Measurements from ENCODE around the gene SNX32. TPM values are rescaled to one million over a fixed set of nuclear protein-coding genes. Genes with fewer than 3 reads are reported as not detected.
A peak's percentile ranks its signal among the peaks of the same experiment; 100 is the strongest.

SNX32 gene
- total RNA-seq (1 to 10 TPM in 3 of 5 experiments, under 1 TPM in 2; 0.81 to 2.0 (median 1.1) TPM), polyA plus RNA-seq (under 1 TPM; 0.38 to 0.60 TPM), total RNA-seq (1.9 reads per million, percentile 8 among the genes with 10 or more reads in this experiment)

DNA sequence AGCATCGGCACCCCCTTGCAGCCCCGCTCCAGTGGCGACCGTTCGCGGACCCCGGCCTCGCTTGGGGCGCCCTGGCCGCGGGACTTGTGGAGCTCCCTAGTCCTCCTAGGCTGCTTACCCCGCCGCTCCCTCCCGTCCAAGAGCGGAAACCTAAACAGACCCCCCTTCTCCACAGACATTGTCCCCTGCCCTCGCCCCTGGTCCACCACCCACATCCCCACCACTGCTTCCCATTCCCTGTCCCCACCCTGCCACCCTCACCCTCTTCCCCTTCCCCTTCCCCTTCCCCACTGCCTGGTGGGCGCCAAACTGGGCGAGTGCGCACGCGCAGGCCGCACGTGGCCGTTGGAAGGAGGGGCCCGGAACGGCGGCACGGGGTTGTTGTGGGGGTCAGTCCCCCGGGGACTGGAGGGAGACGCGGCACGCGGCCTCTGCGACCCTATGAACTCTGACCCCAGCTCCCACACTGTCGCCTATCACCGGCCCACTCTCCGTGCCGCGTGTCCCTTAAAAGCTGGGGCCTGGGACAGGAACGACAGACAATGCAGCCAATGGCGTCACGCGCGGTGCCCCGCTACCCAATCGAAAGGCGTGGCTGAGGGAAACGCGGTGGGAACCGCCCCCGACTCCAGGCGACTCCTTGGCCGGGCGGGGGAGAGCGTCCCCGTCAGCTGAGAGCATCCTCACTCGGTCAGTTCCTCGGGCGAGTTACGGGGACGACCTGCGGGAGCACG, at the start of gene SNX32:
Gene SNX32, plus strand, starts transcription at position 667 of the 734 bp plus-strand sequence. CDS start 103 bp downstream, outside the sequence.
- intact Hi-C loops (cut with micrococcal nuclease) = loop anchor here (1.0 to 5.0 kb wide), 7 partner anchors 25 to 181 kb away; partner anchors contain the start of genes CFL1 (in 2 of the 2), BANF1 (in 1 of the 2), C11orf68 (in 1 of the 2) and DRAP1 (in 1 of the 2)
- H3K4me3 Mint-ChIP-seq = no peak within 1 kb of the TSS
- ChIA-PET POLR2A (interaction anchor here (0.8 to 2.1 kb wide), 11 partner anchors 12 to 787 kb away, joined by 3 to 15 read pairs (median 4); partner anchors contain the start of genes C11orf68, CCDC85B, CFL1 and MALAT1), CTCF (interaction anchor here (0.5 to 2.6 kb wide), 7 partner anchors 12 to 60 kb away, joined by 3 to 11 read pairs (median 4); no protein-coding TSS in a partner anchor)
- H3K9me3 Mint-ChIP-seq = no peaks in the 10 kb centered on the region
- H3K27ac Mint-ChIP-seq = peak within 1 kb of the TSS in 1 of 9 donors; percentile 91
- Histone ChIP-seq H3K27ac (ENCODE audit: low read depth, low read length) (peak within 1 kb of the TSS; percentile 78), H3K4me3 (ENCODE audit: low read length) (peak within 1 kb of the TSS; percentile 91), H3K9me3 (ENCODE audit: control insufficient read depth in 2 of 3, low read length in 3 of 3) (no peaks in the 10 kb centered on the region), H3K4me1 (ENCODE audit: control insufficient read depth in 2 of 2, insufficient read depth in 2 of 2, low read length in 2 of 2) (peaks cover 10 to 13% of the 10 kb centered on the region in 2 donors), H3K36me3 (ENCODE audit: control insufficient read depth in 2 of 3, insufficient read depth in 3 of 3, low read length in 3 of 3) (no peaks in the 10 kb centered on the region), H3K27me3 (ENCODE audit: control insufficient read depth in 2 of 2, insufficient read depth in 2 of 2, low read length in 2 of 2) (no peaks in the 10 kb centered on the region)
- H3K27me3 Mint-ChIP-seq = peaks cover 0 to 21% (median 0%) of the 10 kb centered on the region in 5 donors
- H3K4me1 Mint-ChIP-seq = peaks cover 7 to 17% (median 7%) of the 10 kb centered on the region in 7 donors
- DNase-seq (peak; percentile 88 to 94 (median 93)), ATAC-seq (peak; percentile 100)
- peaks cover 0 to 5% (median 0%) of the 10 kb centered on the region in 5 donors for H3K36me3 Mint-ChIP-seq

DNA sequence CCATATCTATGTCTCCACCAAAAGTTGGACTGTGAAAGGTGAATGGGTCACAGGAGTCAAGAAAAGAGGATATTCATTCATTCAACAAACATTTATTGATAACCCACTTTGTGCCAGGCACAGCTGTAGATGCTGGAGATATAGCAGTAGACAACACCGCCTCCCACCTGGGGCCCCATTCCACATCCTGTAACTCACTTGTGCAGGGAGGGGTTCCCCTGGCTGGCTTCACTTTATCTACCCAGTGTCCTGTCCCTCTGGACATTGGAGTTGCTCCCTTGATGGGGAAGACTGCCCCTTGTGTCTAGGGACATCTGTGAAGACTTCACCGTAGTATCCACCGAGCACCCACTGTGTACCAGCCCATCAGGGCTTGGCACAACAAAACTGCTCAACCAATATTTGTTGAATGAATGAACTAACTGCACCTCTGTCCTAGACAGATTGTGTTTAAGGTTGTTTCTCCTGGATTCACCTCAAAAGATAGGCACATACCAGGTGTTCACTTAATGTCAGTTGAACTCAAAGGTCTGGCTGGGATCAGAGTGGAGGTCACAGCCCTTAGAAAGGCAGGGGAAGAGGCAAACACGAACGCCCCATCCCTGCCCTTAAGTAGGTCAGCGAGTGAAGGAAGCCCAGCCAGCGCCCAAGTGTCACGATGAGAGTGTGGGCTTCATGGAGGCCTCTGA, 48.3 kb upstream of the SNX32 start:
- Histone ChIP-seq H3K9me3 (ENCODE audit: control insufficient read depth in 2 of 3, low read length in 3 of 3) (no peaks in the 10 kb centered on the region), H3K27ac (ENCODE audit: low read depth, low read length) (no peak overlapping the region), H3K36me3 (ENCODE audit: control insufficient read depth in 2 of 3, insufficient read depth in 3 of 3, low read length in 3 of 3) (no peaks in the 10 kb centered on the region), H3K27me3 (ENCODE audit: control insufficient read depth in 2 of 2, insufficient read depth in 2 of 2, low read length in 2 of 2) (peaks cover 10 to 12% of the 10 kb centered on the region in 2 donors), H3K4me1 (ENCODE audit: control insufficient read depth in 2 of 2, insufficient read depth in 2 of 2, low read length in 2 of 2) (peaks cover 16 to 22% of the 10 kb centered on the region in 2 donors), H3K4me3 (ENCODE audit: low read length) (no peak overlapping the region)
- intact Hi-C loops (cut with micrococcal nuclease) = no loop called here
- Mint-ChIP-seq H3K27me3 (peaks cover 29 to 52% (median 33%) of the 10 kb centered on the region in 5 donors), H3K27ac (peak overlapping the region in 4 of 9 donors; percentile 34 to 66 (median 36)), H3K4me3 (peak overlapping the region; percentile 35 to 78 (median 70)), H3K9me3 (peaks cover 0 to 2% (median 0%) of the 10 kb centered on the region in 11 donors), H3K36me3 (peaks cover 0 to 4% (median 0%) of the 10 kb centered on the region in 5 donors), H3K4me1 (peaks cover 11 to 25% (median 22%) of the 10 kb centered on the region in 7 donors)
- DNase-seq (peak in 1 of 9 donors; percentile 26), ATAC-seq (no peak)
- CTCF ChIA-PET = interaction anchor here (1.7 kb wide), 1 partner anchor 74 kb away, joined by 6 read pairs; the partner anchor contains the start of gene KAT5
- POLR2A ChIA-PET = interaction anchor here (1.0 kb wide), 1 partner anchor 32 kb away, joined by 5 read pairs; no protein-coding TSS in a partner anchor

DNA sequence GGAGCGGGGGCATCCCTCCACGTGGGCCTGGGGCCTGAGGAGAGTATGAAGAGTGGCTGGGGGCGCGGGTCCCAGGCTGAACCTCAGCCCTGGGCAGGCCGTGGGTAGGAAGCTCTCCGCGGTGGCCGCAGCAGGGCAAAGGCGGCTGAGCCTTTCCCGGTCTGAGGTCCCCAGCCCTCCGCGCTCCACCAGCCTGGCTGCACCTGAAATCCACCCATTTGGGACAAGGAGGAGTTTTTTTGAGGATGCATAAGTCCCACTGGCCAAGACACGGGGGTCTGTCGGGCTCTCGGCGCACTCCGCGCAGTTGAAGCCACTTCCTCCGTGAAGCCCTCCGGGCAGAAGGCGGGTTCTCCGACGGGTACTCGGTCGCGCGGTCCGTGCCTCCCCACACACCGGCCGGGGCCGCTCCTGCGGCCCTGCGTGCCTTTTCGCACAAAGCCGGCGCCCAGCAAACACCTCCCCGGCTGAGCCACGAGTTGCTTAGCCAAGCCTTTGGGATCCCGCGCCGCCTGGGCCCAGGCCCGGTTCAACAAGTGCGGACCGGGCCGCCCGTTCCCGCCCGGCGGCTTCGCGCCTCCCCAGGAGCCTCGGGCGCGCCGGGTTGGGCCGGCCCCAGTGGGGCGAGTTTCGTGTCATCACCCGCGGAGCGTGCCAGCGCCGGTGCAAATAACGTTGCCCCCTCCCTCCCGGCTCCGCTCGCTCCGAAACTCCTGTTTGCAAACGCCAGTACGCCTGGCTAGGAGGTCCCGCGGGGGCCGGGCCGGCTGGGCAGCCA, 47.6 kb upstream of the SNX32 start:
- H3K4me3 Mint-ChIP-seq = peak overlapping the region; percentile 35 to 85 (median 72)
- H3K4me1 ChIP-seq (ENCODE audit: control insufficient read depth in 2 of 2, insufficient read depth in 2 of 2, low read length in 2 of 2) = peaks cover 16 to 22% of the 10 kb centered on the region in 2 donors
- no peak overlapping the region for H3K4me3 ChIP-seq (ENCODE audit: low read length)
- intact Hi-C loops (cut with micrococcal nuclease) = no loop called here
- ATAC-seq (no peak), DNase-seq (peak in 1 of 9 donors; percentile 23)
- peaks cover 11 to 29% (median 23%) of the 10 kb centered on the region in 7 donors for H3K4me1 Mint-ChIP-seq
- peaks cover 0 to 2% (median 0%) of the 10 kb centered on the region in 11 donors for H3K9me3 Mint-ChIP-seq
- H3K27me3 Mint-ChIP-seq = peaks cover 31 to 52% (median 38%) of the 10 kb centered on the region in 5 donors
- ChIA-PET CTCF (no interaction called here), POLR2A (no interaction called here)
- peak overlapping the region in 3 of 9 donors; percentile 18 to 37 (median 34) for H3K27ac Mint-ChIP-seq
- no peaks in the 10 kb centered on the region for H3K9me3 ChIP-seq (ENCODE audit: control insufficient read depth in 2 of 3, low read length in 3 of 3)
- H3K27me3 ChIP-seq (ENCODE audit: control insufficient read depth in 2 of 2, insufficient read depth in 2 of 2, low read length in 2 of 2) = peaks cover 10 to 12% of the 10 kb centered on the region in 2 donors
- H3K27ac ChIP-seq (ENCODE audit: low read depth, low read length) = no peak overlapping the region
- H3K36me3 Mint-ChIP-seq = peaks cover 0 to 4% (median 0%) of the 10 kb centered on the region in 5 donors
- no peaks in the 10 kb centered on the region for H3K36me3 ChIP-seq (ENCODE audit: control insufficient read depth in 2 of 3, insufficient read depth in 3 of 3, low read length in 3 of 3)

DNA sequence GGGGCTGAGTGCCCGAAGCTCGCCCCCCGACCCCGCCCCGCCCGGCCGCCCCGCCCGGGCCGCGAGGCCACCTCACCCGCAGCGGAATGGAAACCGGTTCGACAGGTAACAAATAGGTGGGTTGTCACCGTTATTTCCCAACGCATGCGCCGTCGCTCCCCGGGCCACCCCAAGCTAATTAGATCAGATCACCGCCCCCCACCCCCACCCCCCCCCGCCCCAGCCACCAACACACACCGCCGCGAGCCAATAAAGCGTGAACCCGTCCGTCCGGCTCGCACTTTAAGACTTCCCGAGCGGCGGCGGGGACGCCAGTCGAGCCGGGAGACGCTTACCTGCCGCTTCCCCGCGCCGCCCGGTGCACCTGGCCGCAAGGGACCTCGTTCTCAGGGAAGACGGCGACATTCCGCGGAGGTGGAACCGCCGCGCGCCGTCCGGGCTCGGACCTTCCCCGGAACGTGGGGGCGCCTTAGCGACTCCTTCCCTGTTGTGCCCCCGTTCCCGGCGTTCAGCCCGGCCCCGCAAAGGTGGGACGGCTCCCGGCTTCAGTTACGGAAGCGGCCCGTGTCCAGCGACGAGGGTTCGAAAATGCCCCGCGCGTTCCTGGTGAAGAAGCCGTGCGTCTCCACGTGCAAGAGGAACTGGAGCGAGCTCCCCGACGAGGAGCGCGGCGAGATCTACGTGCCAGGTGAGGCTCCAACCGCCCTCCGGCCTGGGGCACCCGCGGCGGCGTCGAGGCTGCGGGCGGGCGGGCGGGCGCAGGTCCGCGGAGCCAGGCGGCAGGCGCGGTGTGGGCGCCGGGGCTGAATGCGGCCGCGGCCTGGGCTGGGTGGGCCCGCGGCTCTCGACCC, 46.8 kb upstream of the SNX32 start, which contains the start of gene OVOL1:
Gene OVOL1, plus strand, starts transcription at position 278 of the 851 bp plus-strand sequence. Its CDS starts 311 bp downstream, at position 589.
- peaks cover 0 to 2% (median 0%) of the 10 kb centered on the region in 11 donors for H3K9me3 Mint-ChIP-seq
- H3K4me1 Mint-ChIP-seq = peaks cover 11 to 36% (median 23%) of the 10 kb centered on the region in 7 donors
- ATAC-seq (no peak), DNase-seq (peak in 5 of 9 donors; percentile 25 to 39 (median 27))
- peaks cover 10 to 12% of the 10 kb centered on the region in 2 donors for H3K27me3 ChIP-seq (ENCODE audit: control insufficient read depth in 2 of 2, insufficient read depth in 2 of 2, low read length in 2 of 2)
- H3K4me1 ChIP-seq (ENCODE audit: control insufficient read depth in 2 of 2, insufficient read depth in 2 of 2, low read length in 2 of 2) = peaks cover 16 to 22% of the 10 kb centered on the region in 2 donors
- intact Hi-C loops (cut with micrococcal nuclease) = no loop called here
- H3K27ac ChIP-seq (ENCODE audit: low read depth, low read length) = no peak within 1 kb of the TSS
- ChIA-PET CTCF (interaction anchor here (0.5 kb wide), 1 partner anchor 16 kb away, joined by 3 read pairs; no protein-coding TSS in a partner anchor), POLR2A (interaction anchor here (0.5 to 1.4 kb wide), 2 partner anchors 29 to 695 kb away, joined by 3 to 4 read pairs; no protein-coding TSS in a partner anchor)
- peak within 1 kb of the TSS; percentile 73 to 86 (median 81) for H3K4me3 Mint-ChIP-seq
- no peaks in the 10 kb centered on the region for H3K36me3 ChIP-seq (ENCODE audit: control insufficient read depth in 2 of 3, insufficient read depth in 3 of 3, low read length in 3 of 3)
- H3K9me3 ChIP-seq (ENCODE audit: control insufficient read depth in 2 of 3, low read length in 3 of 3) = no peaks in the 10 kb centered on the region
- peaks cover 31 to 52% (median 38%) of the 10 kb centered on the region in 5 donors for H3K27me3 Mint-ChIP-seq
- peaks cover 0 to 4% (median 0%) of the 10 kb centered on the region in 5 donors for H3K36me3 Mint-ChIP-seq
- H3K27ac Mint-ChIP-seq = peak within 1 kb of the TSS in 3 of 9 donors; percentile 38 to 68 (median 67)
- H3K4me3 ChIP-seq (ENCODE audit: low read length) = no peak within 1 kb of the TSS

Measured in naive thymus-derived CD4-positive, alpha-beta T cell (primary cell).